HepG2 (cell line): ENCODE results near the gene KRTAP9-3. TPM values are rescaled to one million over a fixed set of nuclear protein-coding genes. Genes with fewer than 3 reads are reported as not detected.

Experiments
- ATAC-seq: fragments of 200-7000 bp; cut with Tn5 transposase; 3 replicates; pipeline ENCODE4 v1.9.1; 2020; ENCODE audit warnings: mild to moderate bottlenecking, moderate library complexity
- BruUV-seq: library from RNA; stranded (reverse); fragments of 400-500 nt; replicated peaks from 2 replicates; lab custom pipeline; 2021; lab: Mats Ljungman, UMichigan
- CTCF ChIA-PET: fragments of 300-600 bp; formaldehyde crosslinking; extraction: SDS; loops from one replicate; lab custom pipeline; 2021; ENCODE audit warnings: low total read pairs, inconsistent platforms, low intra/inter-chr PET ratio; lab: Yijun Ruan, JAX
- POLR2A ChIA-PET: fragments of 350-600 bp; sonication (Branson Sonifier 250); formaldehyde crosslinking; loops from one replicate; lab custom pipeline; 2020; ENCODE audit warnings: antibody characterized with exemption, inconsistent platforms; lab: Yijun Ruan, JAX
- DNase-seq: peaks from one replicate; pipeline ENCODE4 v3.0.0-alpha.2; 2015; ENCODE audit warnings: low spot score
- FAIRE-seq: peaks from 3 replicates; lab custom pipeline; 2011; peaks lifted over from hg19 to GRCh38; lab: Jason Lieb, UNC
- H2AFZ ChIP-seq: one replicate; pipeline ENCODE4 v1.6.1; 2011; ENCODE audit warnings: low read length, inconsistent platforms
- H3K27ac ChIP-seq: fragments of 300-600 bp; 3 replicates; pipeline ENCODE4 v1.8.0; 2011; ENCODE audit warnings: mixed run types, mild to moderate bottlenecking, mixed read lengths, low read length, inconsistent platforms; ENCODE audit not compliant: insufficient read depth; ENCODE audit errors: extremely low read length
- H3K27me3 ChIP-seq, 2 experiments: fragments of 200-600 bp in 1 of 2; 2 replicates in 1 of 2; 3 replicates in 1 of 2; pipeline versions ENCODE4 v1.6.0 to v1.8.0; 2011; ENCODE audit warnings: low read length in 2 of 2, mild to moderate bottlenecking in 2 of 2, moderate library complexity in 2 of 2, inconsistent platforms in 1 of 2; ENCODE audit not compliant: insufficient read depth in 2 of 2, control insufficient read depth in 1 of 2
- H3K36me3 ChIP-seq, 2 experiments: fragments of 200-600 bp in 1 of 2; replicated peaks in 1 of 2; 2 replicates in 1 of 2; 3 replicates in 1 of 2; pipeline versions ENCODE4 v1.5.1 to v1.8.0; 2011; ENCODE audit warnings: low read length in 2 of 2, inconsistent platforms in 1 of 2; ENCODE audit not compliant: insufficient read depth in 2 of 2, control insufficient read depth in 1 of 2
- H3K4me1 ChIP-seq: 2 replicates; pipeline ENCODE4 v1.5.1; 2012; ENCODE audit warnings: low read length, inconsistent platforms; ENCODE audit not compliant: insufficient read depth
- H3K4me2 ChIP-seq: 2 replicates; pipeline ENCODE4 v1.6.0; 2011; ENCODE audit warnings: low read depth, low read length, inconsistent platforms
- H3K4me3 ChIP-seq, 3 experiments: fragments of 200-600 bp in 1 of 3; sonication (generic), shearing (Covaris generic) in 1 of 3; replicated peaks in 1 of 3; 2 replicates each; pipeline ENCODE4 v1.5.1; 2011 to 2016; ENCODE audit warnings: low read length in 3 of 3, inconsistent platforms in 2 of 3, low read depth in 2 of 3, mild to moderate bottlenecking in 2 of 3, control low read depth in 1 of 3, mixed read lengths in 1 of 3; ENCODE audit not compliant: insufficient read depth in 1 of 3
- H3K79me2 ChIP-seq: one replicate; pipeline ENCODE4 v1.6.1; 2011; ENCODE audit warnings: low read length, inconsistent platforms; ENCODE audit not compliant: insufficient read depth
- H3K9ac ChIP-seq: 2 replicates; pipeline ENCODE4 v1.6.0; 2011; ENCODE audit warnings: mild to moderate bottlenecking, low read depth, low read length, inconsistent platforms; ENCODE audit not compliant: insufficient read depth
- H3K9me3 ChIP-seq: 2 replicates; pipeline ENCODE4 v1.5.1; 2012; ENCODE audit warnings: mild to moderate bottlenecking, low read length
- H4K20me1 ChIP-seq: 2 replicates; pipeline ENCODE4 v1.6.0; 2011; ENCODE audit warnings: inconsistent platforms, mild to moderate bottlenecking, low read length, moderate library complexity; ENCODE audit not compliant: insufficient read depth
- AGO1 ChIP-seq: fragments of 200-400 bp; formaldehyde crosslinking; IDR thresholded peaks from 2 replicates; pipeline ENCODE4 v1.6.1; 2017; ENCODE audit warnings: mild to moderate bottlenecking, low read depth, low read length, moderate library complexity; ENCODE audit not compliant: poor library complexity, severe bottlenecking
- DR1 ChIP-seq: sonication (generic); formaldehyde crosslinking; IDR thresholded peaks from 2 replicates; pipeline ENCODE4 v1.8.0; 2021; ENCODE audit warnings: mild to moderate bottlenecking, missing genetic modification reagents, inconsistent platforms
- NR2C2 ChIP-seq: sonication (generic); formaldehyde crosslinking; IDR thresholded peaks from 2 replicates; pipeline ENCODE4 v1.4.0; 2020; ENCODE audit warnings: missing genetic modification reagents, mild to moderate bottlenecking, moderate library complexity, borderline replicate concordance
- RXRB ChIP-seq: IDR thresholded peaks from 2 replicates; pipeline ENCODE4 v1.6.1; 2016; ENCODE audit warnings: borderline replicate concordance, missing genetic modification reagents, missing compliant biosample characterization
- ZBTB3 ChIP-seq: sonication (generic); formaldehyde crosslinking; IDR thresholded peaks from 2 replicates; pipeline ENCODE4 v1.4.0; 2020; ENCODE audit warnings: low read depth, mild to moderate bottlenecking, moderate library complexity, missing genetic modification reagents, borderline replicate concordance
- ZNF224 ChIP-seq: sonication (generic); formaldehyde crosslinking; IDR thresholded peaks from 2 replicates; pipeline ENCODE4 v1.5.0; 2020; ENCODE audit warnings: mild to moderate bottlenecking, missing genetic modification reagents
- ZNF317 ChIP-seq: sonication (generic); formaldehyde crosslinking; IDR thresholded peaks from 2 replicates; pipeline ENCODE4 v1.5.0; 2020; ENCODE audit warnings: mild to moderate bottlenecking, missing genetic modification reagents
- ZNF549 ChIP-seq: sonication (generic); formaldehyde crosslinking; IDR thresholded peaks from 2 replicates; pipeline ENCODE4 v1.5.0; 2020; ENCODE audit warnings: missing genetic modification reagents
- ZNF564 ChIP-seq: sonication (generic); formaldehyde crosslinking; IDR thresholded peaks from 2 replicates; pipeline ENCODE4 v1.8.1; 2023; ENCODE audit warnings: mild to moderate bottlenecking, missing genetic modification reagents
- ZNF737 ChIP-seq: sonication (generic); formaldehyde crosslinking; IDR thresholded peaks from 2 replicates; pipeline ENCODE4 v1.5.0; 2020; ENCODE audit warnings: missing genetic modification reagents, mild to moderate bottlenecking, borderline replicate concordance
- WGBS: methylation state at CpG from one replicate; pipeline ENCODE4 v1.1.6; 2017; ENCODE audit warnings: low lambda C conversion rate; 5-methylcytosine and 5-hydroxymethylcytosine counted together
- in situ Hi-C: cut with HindIII; loops from 2 replicates; pipeline ENCODE4 v1.10.0; 2017; ENCODE audit warnings: low pct_unique_long_range_greater_than_20kb; ENCODE audit not compliant: extremely low pct_ligation_motif_present
- intact Hi-C: fragments of 100-400 bp; cut with micrococcal nuclease; formaldehyde crosslinking; loops from one replicate; pipeline ENCODE4 v1.10.0; 2022; ENCODE audit not compliant: unreplicated experiment
- polyA plus RNA-seq, 8 experiments: library from polyadenylated mRNA; depleted of rRNA in 3 of 8; stranded (reverse) in 7 of 8; unstranded in 1 of 8; fragments of >200 nt; fragmentation: Illumina TruSeq in 4 of 8; extraction: Trizol in 4 of 8; gene quantifications; 2 replicates each; pipeline versions ENCODE4 v1.2.1 to v1.2.3, GENCODE V29; 2011 to 2016; ENCODE audit warnings: low read depth in 4 of 8, missing spikeins in 1 of 8, mixed read lengths in 1 of 8; ENCODE audit not compliant: insufficient read depth in 1 of 8
- total RNA-seq, 5 experiments: library from RNA; depleted of rRNA; stranded (reverse); fragments of >200 nt; fragmentation: Illumina TruSeq; extraction: Trizol; gene quantifications; 2 replicates each; pipeline ENCODE4 v1.2.3, GENCODE V29; 2016; ENCODE audit warnings: low read depth in 1 of 5
- TF ChIP-seq, protein P1 (sequence below): sonication (generic); formaldehyde crosslinking; IDR thresholded peaks from 2 replicates; pipeline ENCODE4 v1.4.0; 2020; ENCODE audit warnings: missing genetic modification reagents; ENCODE audit errors: not compliant biosample characterization
- TF ChIP-seq, protein P2 (sequence below): IDR thresholded peaks from 2 replicates; pipeline ENCODE4 v1.6.1; 2016
- TF ChIP-seq, protein P3 (sequence below): sonication (generic); formaldehyde crosslinking; IDR thresholded peaks from 2 replicates; pipeline ENCODE4 v1.8.1; 2023; ENCODE audit warnings: mild to moderate bottlenecking, moderate library complexity, missing genetic modification reagents
- TF ChIP-seq, protein P4 (sequence below): sonication (generic); formaldehyde crosslinking; IDR thresholded peaks from 2 replicates; pipeline ENCODE4 v1.4.0; 2020; ENCODE audit warnings: missing genetic modification reagents

The KRTAP9-3 gene
- total and polyA plus RNA-seq, 2 of the 13 experiments (the other 11 are each of a cell fraction or from before 2014, with no cell fraction given) = not detected

DNA sequence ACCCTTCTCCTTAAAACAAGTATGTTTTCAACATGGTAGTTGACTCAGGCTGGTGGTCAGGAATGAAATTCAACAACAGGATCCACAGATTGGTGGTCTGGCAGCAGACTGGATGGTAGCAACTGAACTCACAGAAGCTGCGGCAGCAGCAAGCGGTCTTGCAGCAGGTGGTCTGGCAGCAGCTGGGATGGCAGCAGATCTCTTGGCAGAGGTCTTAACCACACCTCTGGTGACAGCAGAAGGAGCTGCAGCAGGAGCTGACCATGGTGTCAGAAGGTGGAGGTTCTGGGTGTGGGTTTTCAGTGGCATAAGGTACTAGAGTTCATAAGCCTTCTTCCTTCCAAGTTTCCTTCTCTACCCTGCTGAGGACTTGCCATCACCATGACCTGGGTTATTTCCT is 45.4 kb upstream of the KRTAP9-3 start:
- FAIRE-seq (no peak), ATAC-seq (no peak), DNase-seq (no peak)
- H3K27ac ChIP-seq = no peak overlapping the region
- no peaks in the 10 kb centered on the region for H3K9me3 ChIP-seq
- H4K20me1 ChIP-seq = no peaks in the 10 kb centered on the region
- no peaks in the 10 kb centered on the region for H3K36me3 ChIP-seq
- BruUV-seq = no TSS peak
- WGBS = 56% methylated on average over 2 of the region's 2 CpGs
- intact Hi-C loops = no loop called here
- 0 out of 5 replicates have a peak, but pooled peaks cover 0 to 7% of the 10 kb centered on the region in 2 experiments for H3K27me3 ChIP-seq
- in situ Hi-C loops = no loop called here
- no peaks in the 10 kb centered on the region for H3K4me1 ChIP-seq
- H3K79me2 ChIP-seq = no peaks in the 10 kb centered on the region
- ChIA-PET POLR2A (no interaction called here), CTCF (no interaction called here)
- H3K4me2 ChIP-seq = no peak overlapping the region
- no peak overlapping the region for H3K4me3 ChIP-seq
- TF ChIP-seq ZNF224 (CRISPR knock-in tag) = no peak
- TF ChIP-seq, protein P1, sequence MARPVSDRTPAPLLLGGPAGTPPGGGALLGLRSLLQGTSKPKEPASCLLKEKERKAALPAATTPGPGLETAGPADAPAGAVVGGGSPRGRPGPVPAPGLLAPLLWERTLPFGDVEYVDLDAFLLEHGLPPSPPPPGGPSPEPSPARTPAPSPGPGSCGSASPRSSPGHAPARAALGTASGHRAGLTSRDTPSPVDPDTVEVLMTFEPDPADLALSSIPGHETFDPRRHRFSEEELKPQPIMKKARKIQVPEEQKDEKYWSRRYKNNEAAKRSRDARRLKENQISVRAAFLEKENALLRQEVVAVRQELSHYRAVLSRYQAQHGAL (CRISPR knock-in tag) = no peak
- TF ChIP-seq, protein P2, sequence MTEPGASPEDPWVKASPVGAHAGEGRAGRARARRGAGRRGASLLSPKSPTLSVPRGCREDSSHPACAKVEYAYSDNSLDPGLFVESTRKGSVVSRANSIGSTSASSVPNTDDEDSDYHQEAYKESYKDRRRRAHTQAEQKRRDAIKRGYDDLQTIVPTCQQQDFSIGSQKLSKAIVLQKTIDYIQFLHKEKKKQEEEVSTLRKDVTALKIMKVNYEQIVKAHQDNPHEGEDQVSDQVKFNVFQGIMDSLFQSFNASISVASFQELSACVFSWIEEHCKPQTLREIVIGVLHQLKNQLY (CRISPR knock-in tag) = no peak
- TF ChIP-seq ZNF564 (CRISPR knock-in tag) = no peak
- TF ChIP-seq, protein P3, sequence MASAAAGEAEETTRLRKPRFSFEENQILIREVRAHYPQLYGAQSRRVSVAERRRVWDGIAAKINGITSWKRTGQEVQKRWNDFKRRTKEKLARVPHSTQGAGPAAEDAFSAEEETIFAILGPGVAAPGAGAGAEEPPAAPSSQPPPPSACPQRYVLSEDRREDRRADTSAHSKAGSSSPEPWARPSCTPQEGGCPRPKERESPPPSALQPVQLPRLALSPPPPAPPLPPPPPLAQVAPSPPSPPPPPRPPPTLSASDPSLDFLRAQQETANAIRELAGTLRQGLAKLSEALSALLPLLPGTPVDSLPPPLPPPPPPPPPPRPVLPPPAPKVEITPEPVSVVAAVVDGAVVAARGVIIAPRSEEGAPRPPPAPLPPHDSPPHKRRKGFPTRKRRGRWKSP (CRISPR knock-in tag) = no peak
- no peak for TF ChIP-seq AGO1
- TF ChIP-seq NR2C2 (CRISPR knock-in tag) = no peak
- no peak for TF ChIP-seq ZBTB3 (CRISPR knock-in tag)
- no peak for TF ChIP-seq DR1 (CRISPR knock-in tag)
- TF ChIP-seq ZNF317 (CRISPR knock-in tag) = no peak
- no peak for TF ChIP-seq ZNF549
- no peak for TF ChIP-seq RXRB
- TF ChIP-seq, protein P4, sequence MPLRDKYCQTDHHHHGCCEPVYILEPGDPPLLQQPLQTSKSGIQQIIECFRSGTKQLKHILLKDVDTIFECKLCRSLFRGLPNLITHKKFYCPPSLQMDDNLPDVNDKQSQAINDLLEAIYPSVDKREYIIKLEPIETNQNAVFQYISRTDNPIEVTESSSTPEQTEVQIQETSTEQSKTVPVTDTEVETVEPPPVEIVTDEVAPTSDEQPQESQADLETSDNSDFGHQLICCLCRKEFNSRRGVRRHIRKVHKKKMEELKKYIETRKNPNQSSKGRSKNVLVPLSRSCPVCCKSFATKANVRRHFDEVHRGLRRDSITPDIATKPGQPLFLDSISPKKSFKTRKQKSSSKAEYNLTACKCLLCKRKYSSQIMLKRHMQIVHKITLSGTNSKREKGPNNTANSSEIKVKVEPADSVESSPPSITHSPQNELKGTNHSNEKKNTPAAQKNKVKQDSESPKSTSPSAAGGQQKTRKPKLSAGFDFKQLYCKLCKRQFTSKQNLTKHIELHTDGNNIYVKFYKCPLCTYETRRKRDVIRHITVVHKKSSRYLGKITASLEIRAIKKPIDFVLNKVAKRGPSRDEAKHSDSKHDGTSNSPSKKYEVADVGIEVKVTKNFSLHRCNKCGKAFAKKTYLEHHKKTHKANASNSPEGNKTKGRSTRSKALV (CRISPR knock-in tag) = no peak
- no peak for TF ChIP-seq ZNF737 (CRISPR knock-in tag)
- no peak overlapping the region for H3K9ac ChIP-seq
- H2AFZ ChIP-seq = no peak overlapping the region
